Dedifferentiated amniotic fluid mesenchymal stem cell (primary cell): Measurements from ENCODE around the gene DVL2.
A peak's percentile ranks its signal among the peaks of the same experiment; 100 is the strongest.

Experiments used
- DNase-seq: peaks from one replicate; pipeline ENCODE4 v3.0.0-alpha.2; 2016; ENCODE audit errors: extremely low spot score

The DVL2 gene

GRCh38 chr17:7237761-7238419 lies 3.6 kb upstream of the DVL2 start:
- peak; percentile 19 for DNase-seq

GRCh38 chr17:7237266-7237760 lies 3.0 kb upstream of the DVL2 start:
- DNase-seq, result no peak

- DNase-seq, result no peak
Measured at GRCh38 chr17:7236808-7237207, 2.5 kb upstream of the DVL2 start.

GRCh38 chr17:7235693-7236665 lies 1.7 kb upstream of the DVL2 start:
- DNase-seq, result no peak

- peak; percentile 42 for DNase-seq
Measured at GRCh38 chr17:7233701-7234082, 625 bp downstream of the DVL2 start.

- DNase-seq, result no peak
Measured at GRCh38 chr17:7232114-7232513, 2.2 kb downstream of the DVL2 start.

GRCh38 chr17:7229504-7229903 lies 4.8 kb downstream of the DVL2 start:
- DNase-seq, result no peak

- no peak for DNase-seq
Measured at GRCh38 chr17:7228920-7229319, 5.4 kb downstream of the DVL2 start.

- no peak for DNase-seq
Measured at GRCh38 chr17:7226721-7227710, 7.3 kb downstream of the DVL2 start.

- no peak for DNase-seq
Measured at GRCh38 chr17:7225711-7226331, 8.5 kb downstream of the DVL2 start.

- no peak for DNase-seq
Measured at GRCh38 chr17:7224661-7225111, 9.6 kb downstream of the DVL2 start.

GRCh38 chr17:7224110-7224509 lies 10.2 kb downstream of the DVL2 start:
- DNase-seq, result no peak

GRCh38 chr17:7223375-7223774 lies 10.9 kb downstream of the DVL2 start:
- no peak for DNase-seq

- DNase-seq, result no peak
Measured at GRCh38 chr17:7222972-7223292, 11.4 kb downstream of the DVL2 start.

GRCh38 chr17:7222093-7222971 lies 12.0 kb downstream of the DVL2 start:
- DNase-seq, result no peak

- DNase-seq, result no peak
Measured at GRCh38 chr17:7221278-7222092, 12.8 kb downstream of the DVL2 start.

- DNase-seq, result no peak
Measured at GRCh38 chr17:7220593-7221277, 13.6 kb downstream of the DVL2 start.

GRCh38 chr17:7219812-7220592 lies 14.3 kb downstream of the DVL2 start, which contains the start of the genes ACADVL and DLG4:
Gene ACADVL, plus strand, starts transcription at chr17:7219938. Its CDS starts 47 bp downstream, at chr17:7219985.
Gene DLG4, minus strand, starts transcription at chr17:7219836.
- DNase-seq, result peak; percentile 87
